Activated naive CD8-positive, alpha-beta T cell treated with anti-CD3 and anti-CD28 coated beads, Interleukin-2, amount 50 U/mL, for 16 hours (primary cell): ENCODE data around the gene ZNF19.
"Not testable (repeated sequence)": the region's sequence is repeated elsewhere in the genome, so short reads cannot be mapped to it uniquely, and the experiment has no call there.

ENCODE experiments used
- DNase-seq: peaks from one replicate; pipeline ENCODE4 v3.0.0-alpha.2; 2020; ENCODE audit warnings: low read depth, low spot score

ZNF19 gene

GRCh38 chr16:71489122-71489521 is at the start of gene ZNF19:
Gene ZNF19, minus strand, starts transcription at chr16:71489324. Its CDS starts 7,210 bp downstream, at chr16:71482114.
- no peak for DNase-seq

GRCh38 chr16:71537643-71538042 is 48.5 kb upstream of the ZNF19 start:
- DNase-seq: no peak

- DNase-seq: no peak
These were observed 47.8 kb upstream of the ZNF19 start for GRCh38 chr16:71536752-71537499.

- no peak for DNase-seq
These were observed 43.2 kb upstream of the ZNF19 start for GRCh38 chr16:71532366-71532765.

- DNase-seq: no peak
These were observed 39.7 kb upstream of the ZNF19 start for GRCh38 chr16:71528863-71529262.

- DNase-seq: no peak
These were observed 39.1 kb upstream of the ZNF19 start for GRCh38 chr16:71528257-71528656.

- DNase-seq: no peak
These were observed 37.0 kb upstream of the ZNF19 start, which contains the start of gene CHST4 for GRCh38 chr16:71526111-71526631. Gene CHST4, plus strand, starts transcription at chr16:71526426. Its CDS starts 10,252 bp downstream, at chr16:71536678.

GRCh38 chr16:71524566-71525553 is 35.7 kb upstream of the ZNF19 start:
- no peak for DNase-seq

- no peak for DNase-seq
These were observed 31.4 kb upstream of the ZNF19 start for GRCh38 chr16:71520550-71520949.

- DNase-seq: no peak
These were observed 25.9 kb upstream of the ZNF19 start for GRCh38 chr16:71515026-71515425.

GRCh38 chr16:71514476-71514875 is 25.4 kb upstream of the ZNF19 start:
- DNase-seq: no peak

- DNase-seq: no peak
These were observed 24.2 kb upstream of the ZNF19 start for GRCh38 chr16:71513302-71513701.

- DNase-seq: no peak
These were observed 17.9 kb upstream of the ZNF19 start for GRCh38 chr16:71507061-71507460.

- DNase-seq: no peak
These were observed 15.8 kb upstream of the ZNF19 start for GRCh38 chr16:71504901-71505300.

GRCh38 chr16:71504051-71504450 is 14.9 kb upstream of the ZNF19 start:
- DNase-seq: not testable (repeated sequence)

GRCh38 chr16:71501547-71501946 is 12.4 kb upstream of the ZNF19 start:
- DNase-seq: no peak

- no peak for DNase-seq
These were observed 11.8 kb upstream of the ZNF19 start for GRCh38 chr16:71500964-71501363.

- no peak for DNase-seq
These were observed 10.7 kb upstream of the ZNF19 start for GRCh38 chr16:71499775-71500364.

- no peak for DNase-seq
These were observed 8.9 kb upstream of the ZNF19 start for GRCh38 chr16:71498031-71498430.

GRCh38 chr16:71493213-71493612 is 4.1 kb upstream of the ZNF19 start:
- no peak for DNase-seq

- DNase-seq: no peak
These were observed 3.7 kb upstream of the ZNF19 start for GRCh38 chr16:71492786-71493185.

- DNase-seq: no peak
These were observed 1.9 kb upstream of the ZNF19 start for GRCh38 chr16:71491054-71491453.
